ENCODE data around the gene NUFIP1.

The NUFIP1 gene

DNA sequence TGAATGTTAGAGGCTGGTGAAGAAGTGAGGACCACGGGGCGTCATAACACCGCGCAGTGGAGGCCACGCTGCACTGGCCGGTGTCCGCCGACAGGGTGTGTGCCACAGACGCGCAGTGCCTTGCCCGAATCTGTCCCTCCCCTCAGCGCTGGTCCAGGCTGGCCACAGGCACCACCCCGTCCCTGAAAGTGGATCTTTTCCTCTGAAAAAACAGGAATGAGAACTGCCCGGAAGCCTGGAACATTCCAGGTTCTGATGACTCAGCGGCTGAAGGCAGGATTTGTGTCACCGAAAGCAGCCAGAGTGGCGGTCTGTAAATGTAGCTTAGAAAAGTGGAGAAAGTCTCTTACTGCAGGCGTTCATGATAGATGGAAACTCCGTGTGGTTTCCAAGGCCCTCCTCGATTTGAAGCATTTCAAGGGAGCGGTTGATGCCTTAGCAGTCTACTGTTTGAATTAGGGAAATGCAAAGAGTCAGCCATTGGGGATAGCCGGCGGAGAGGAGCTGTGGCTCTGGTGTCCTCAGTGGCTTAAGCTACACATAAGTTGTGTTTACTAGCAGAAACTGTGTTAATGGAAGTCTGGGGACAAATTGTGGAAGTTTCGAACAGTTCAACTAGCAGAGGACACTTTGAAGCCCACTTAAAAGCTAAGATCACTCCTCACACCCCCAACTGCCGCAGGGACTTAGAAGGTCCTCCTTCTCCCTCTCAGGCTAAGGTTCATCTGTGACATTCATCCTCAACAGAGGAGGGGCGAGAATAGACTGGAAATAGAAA lies 70.8 kb downstream of the NUFIP1 start:
- Histone ChIP-seq H2AFZ (ENCODE audit: low read length) (peak overlapping the region; percentile 92), H3K27me3 (replicated peaks; ENCODE audit: insufficient read depth, low read length) (no peaks in the 10 kb centered on the region), H3K9me2 (replicated peaks; ENCODE audit: insufficient read depth, low read length) (no peaks in the 10 kb centered on the region), H3K4me2 (ENCODE audit: low read depth, low read length) (peak overlapping the region; percentile 84), H3F3A (ENCODE audit: insufficient read depth, low read length) (peaks cover 15% of the 10 kb centered on the region), H3K36me3 (replicated peaks; ENCODE audit: insufficient read depth, low read length) (no peaks in the 10 kb centered on the region), H3K27ac (ENCODE audit: low read length) (peak overlapping the region; percentile 87), H3K4me3 (ENCODE audit: low read length) (peak overlapping the region; percentile 80), H3K9me3 (replicated peaks; ENCODE audit: insufficient read depth, low read length) (no peaks in the 10 kb centered on the region), H3K79me2 (ENCODE audit: low read length) (no peaks in the 10 kb centered on the region), H4K20me1 (ENCODE audit: insufficient read depth, low read length) (no peaks in the 10 kb centered on the region), H3K9ac (ENCODE audit: low read length) (peak overlapping the region; percentile 74), H3K4me1 (ENCODE audit: low read length) (no peaks in the 10 kb centered on the region)
- TF ChIP-seq, protein P1, sequence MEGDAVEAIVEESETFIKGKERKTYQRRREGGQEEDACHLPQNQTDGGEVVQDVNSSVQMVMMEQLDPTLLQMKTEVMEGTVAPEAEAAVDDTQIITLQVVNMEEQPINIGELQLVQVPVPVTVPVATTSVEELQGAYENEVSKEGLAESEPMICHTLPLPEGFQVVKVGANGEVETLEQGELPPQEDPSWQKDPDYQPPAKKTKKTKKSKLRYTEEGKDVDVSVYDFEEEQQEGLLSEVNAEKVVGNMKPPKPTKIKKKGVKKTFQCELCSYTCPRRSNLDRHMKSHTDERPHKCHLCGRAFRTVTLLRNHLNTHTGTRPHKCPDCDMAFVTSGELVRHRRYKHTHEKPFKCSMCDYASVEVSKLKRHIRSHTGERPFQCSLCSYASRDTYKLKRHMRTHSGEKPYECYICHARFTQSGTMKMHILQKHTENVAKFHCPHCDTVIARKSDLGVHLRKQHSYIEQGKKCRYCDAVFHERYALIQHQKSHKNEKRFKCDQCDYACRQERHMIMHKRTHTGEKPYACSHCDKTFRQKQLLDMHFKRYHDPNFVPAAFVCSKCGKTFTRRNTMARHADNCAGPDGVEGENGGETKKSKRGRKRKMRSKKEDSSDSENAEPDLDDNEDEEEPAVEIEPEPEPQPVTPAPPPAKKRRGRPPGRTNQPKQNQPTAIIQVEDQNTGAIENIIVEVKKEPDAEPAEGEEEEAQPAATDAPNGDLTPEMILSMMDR (IDR thresholded peaks at IDR 0.05; ENCODE audit: low read length): peak; percentile 57
- TF ChIP-seq EZH2phosphoT487 (IDR thresholded peaks at IDR 0.05; ENCODE audit: low read length): no peak
- peak; percentile 68 for DNase-seq

- peak overlapping the region; percentile 84 for H3K4me2 ChIP-seq (ENCODE audit: low read depth, low read length)
- H3K27ac ChIP-seq (ENCODE audit: low read length): peak overlapping the region; percentile 87
- peak overlapping the region; percentile 92 for H2AFZ ChIP-seq (ENCODE audit: low read length)
- H3K27me3 ChIP-seq (replicated peaks; ENCODE audit: insufficient read depth, low read length): no peaks in the 10 kb centered on the region
- TF ChIP-seq, protein P1 (IDR thresholded peaks at IDR 0.05; ENCODE audit: low read length): peak; percentile 29
- no peak for TF ChIP-seq EZH2 (optimal IDR thresholded peaks at IDR 0.05; ENCODE audit: low read depth, low read length)
- H4K20me1 ChIP-seq (ENCODE audit: insufficient read depth, low read length): no peaks in the 10 kb centered on the region
- no peaks in the 10 kb centered on the region for H3K9me2 ChIP-seq (replicated peaks; ENCODE audit: insufficient read depth, low read length)
- peak; percentile 94 for DNase-seq
- H3K9me3 ChIP-seq (replicated peaks; ENCODE audit: insufficient read depth, low read length): no peaks in the 10 kb centered on the region
- H3K4me1 ChIP-seq (ENCODE audit: low read length): no peaks in the 10 kb centered on the region
- H3K36me3 ChIP-seq (replicated peaks; ENCODE audit: insufficient read depth, low read length): no peaks in the 10 kb centered on the region
- peaks cover 15% of the 10 kb centered on the region for H3F3A ChIP-seq (ENCODE audit: insufficient read depth, low read length)
- peak overlapping the region; percentile 80 for H3K4me3 ChIP-seq (ENCODE audit: low read length)
- peak overlapping the region; percentile 74 for H3K9ac ChIP-seq (ENCODE audit: low read length)
- no peaks in the 10 kb centered on the region for H3K79me2 ChIP-seq (ENCODE audit: low read length)
Observed at GRCh38 chr13:44917589-44918325, 71.5 kb downstream of the NUFIP1 start.

GRCh38 chr13:44912278-44913016 lies 76.8 kb downstream of the NUFIP1 start:
- H3K4me1 ChIP-seq (ENCODE audit: low read length): no peaks in the 10 kb centered on the region
- no peaks in the 10 kb centered on the region for H4K20me1 ChIP-seq (ENCODE audit: insufficient read depth, low read length)
- H3K27me3 ChIP-seq (replicated peaks; ENCODE audit: insufficient read depth, low read length): no peaks in the 10 kb centered on the region
- no peak overlapping the region for H3K27ac ChIP-seq (ENCODE audit: low read length)
- no peaks in the 10 kb centered on the region for H3K9me3 ChIP-seq (replicated peaks; ENCODE audit: insufficient read depth, low read length)
- TF ChIP-seq, protein P1 (IDR thresholded peaks at IDR 0.05; ENCODE audit: low read length): no peak
- no peak for TF ChIP-seq EZH2 (optimal IDR thresholded peaks at IDR 0.05; ENCODE audit: low read depth, low read length)
- no peak for TF ChIP-seq EZH2phosphoT487 (IDR thresholded peaks at IDR 0.05; ENCODE audit: low read length)
- no peaks in the 10 kb centered on the region for H3K79me2 ChIP-seq (ENCODE audit: low read length)
- no peaks in the 10 kb centered on the region for H3K36me3 ChIP-seq (replicated peaks; ENCODE audit: insufficient read depth, low read length)
- H2AFZ ChIP-seq (ENCODE audit: low read length): no peak overlapping the region
- no peak overlapping the region for H3K9ac ChIP-seq (ENCODE audit: low read length)
- DNase-seq: no peak
- no peaks in the 10 kb centered on the region for H3K9me2 ChIP-seq (replicated peaks; ENCODE audit: insufficient read depth, low read length)
- no peak overlapping the region for H3K4me2 ChIP-seq (ENCODE audit: low read depth, low read length)
- peaks cover 3% of the 10 kb centered on the region; the same call in 1 of the 2 replicates for H3F3A ChIP-seq (ENCODE audit: insufficient read depth, low read length)
- H3K4me3 ChIP-seq (ENCODE audit: low read length): no peak overlapping the region
